Femur (tissue), 1 donor: ENCODE measurements around the gene TMEM94.
"Not testable (repeated sequence)": the region's sequence is repeated elsewhere in the genome, so short reads cannot be mapped to it uniquely, and the experiment has no call there.

Experiments used
- DNase-seq: peaks from one replicate; pipeline ENCODE4 v3.0.0-alpha.2; 2017

TMEM94 gene

DNA sequence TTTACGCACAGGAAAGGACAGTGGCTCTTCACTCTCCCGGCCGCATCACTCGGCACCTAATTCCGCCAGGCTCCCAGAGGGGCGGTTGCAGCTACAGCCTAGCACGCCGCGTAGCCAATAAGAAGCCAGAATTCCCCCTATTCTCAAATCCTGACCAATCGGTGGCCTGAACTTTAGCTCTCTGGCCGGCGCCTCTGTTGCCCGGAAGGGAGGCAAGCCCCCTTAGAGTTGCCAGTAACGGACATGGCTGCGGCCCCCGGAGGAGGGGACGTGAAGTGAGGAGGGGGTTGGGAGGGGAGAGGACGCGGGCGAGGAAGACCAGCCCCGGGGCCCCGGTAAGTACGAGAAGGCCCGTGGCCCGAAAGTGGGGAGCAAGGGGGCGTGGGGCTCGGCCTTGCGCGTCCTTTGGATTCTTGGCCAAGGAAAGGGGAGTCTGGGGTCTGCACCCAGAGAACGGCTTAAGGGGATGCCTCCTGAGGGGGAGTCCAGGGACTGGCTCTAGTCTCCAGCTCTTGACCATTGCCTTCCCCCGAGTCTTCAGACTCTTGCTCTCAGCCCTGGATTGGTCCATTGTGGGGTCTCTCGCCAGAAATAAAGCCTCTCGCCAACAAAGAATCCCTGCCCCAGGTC, at the start of gene TMEM94:
Gene TMEM94 (plus strand): TSS at position 219 of the 630 bp plus-strand sequence. CDS start 15,271 bp downstream, outside the sequence.
- DNase-seq: peak; percentile 98

DNA sequence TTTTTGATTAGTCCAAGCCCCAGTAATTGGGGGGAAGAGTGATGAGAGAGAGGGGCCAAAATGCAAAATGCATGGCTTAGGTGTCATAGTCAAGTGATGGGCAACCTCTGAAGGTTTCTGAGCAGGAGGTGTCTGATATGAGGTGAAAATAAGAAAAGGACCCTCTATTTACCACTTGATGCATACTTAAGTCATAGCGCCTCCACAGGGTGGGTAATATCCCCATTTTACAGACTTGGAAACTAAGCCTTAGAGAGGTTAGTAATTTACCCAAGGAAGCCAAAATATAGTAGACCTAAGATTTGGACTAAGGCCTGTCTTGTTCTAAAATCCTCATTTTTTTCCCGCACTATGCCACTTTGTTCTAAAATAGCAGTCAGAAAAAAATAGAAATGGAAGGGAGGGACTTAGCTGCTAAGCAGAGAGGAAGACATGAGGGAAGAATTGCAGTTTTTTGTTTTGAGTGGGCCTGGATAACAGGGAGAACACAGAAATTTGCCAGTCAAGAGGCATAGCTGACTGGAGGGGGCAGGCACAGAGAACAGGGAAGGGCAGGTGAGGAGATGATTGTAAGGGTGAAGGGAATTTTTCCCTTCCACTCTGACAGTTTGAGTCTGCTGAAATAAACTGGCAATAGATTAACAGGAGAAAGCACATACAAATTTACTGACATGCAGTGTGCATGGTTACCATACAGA, 48.6 kb upstream of the TMEM94 start:
- no peak for DNase-seq

DNA sequence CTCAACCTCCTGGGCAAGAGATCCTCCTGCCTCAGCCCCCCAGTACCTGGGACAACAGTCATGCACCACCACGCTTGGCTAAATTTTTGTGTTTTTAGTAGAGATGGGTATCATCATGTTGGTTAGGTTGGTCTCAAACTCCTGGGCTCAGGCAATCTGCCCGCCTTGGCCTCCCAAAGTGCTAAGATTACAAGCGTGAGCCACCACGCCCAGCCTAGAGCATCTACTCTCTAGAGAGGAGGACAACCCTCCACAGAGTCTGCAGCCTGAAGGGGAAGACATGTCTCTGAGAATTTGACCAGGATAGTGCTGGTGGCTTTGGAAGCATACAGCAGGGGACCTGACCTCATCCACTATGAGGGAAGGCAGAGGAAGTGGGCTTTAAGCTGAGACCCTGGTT, 46.3 kb upstream of the TMEM94 start:
- no peak for DNase-seq

DNA sequence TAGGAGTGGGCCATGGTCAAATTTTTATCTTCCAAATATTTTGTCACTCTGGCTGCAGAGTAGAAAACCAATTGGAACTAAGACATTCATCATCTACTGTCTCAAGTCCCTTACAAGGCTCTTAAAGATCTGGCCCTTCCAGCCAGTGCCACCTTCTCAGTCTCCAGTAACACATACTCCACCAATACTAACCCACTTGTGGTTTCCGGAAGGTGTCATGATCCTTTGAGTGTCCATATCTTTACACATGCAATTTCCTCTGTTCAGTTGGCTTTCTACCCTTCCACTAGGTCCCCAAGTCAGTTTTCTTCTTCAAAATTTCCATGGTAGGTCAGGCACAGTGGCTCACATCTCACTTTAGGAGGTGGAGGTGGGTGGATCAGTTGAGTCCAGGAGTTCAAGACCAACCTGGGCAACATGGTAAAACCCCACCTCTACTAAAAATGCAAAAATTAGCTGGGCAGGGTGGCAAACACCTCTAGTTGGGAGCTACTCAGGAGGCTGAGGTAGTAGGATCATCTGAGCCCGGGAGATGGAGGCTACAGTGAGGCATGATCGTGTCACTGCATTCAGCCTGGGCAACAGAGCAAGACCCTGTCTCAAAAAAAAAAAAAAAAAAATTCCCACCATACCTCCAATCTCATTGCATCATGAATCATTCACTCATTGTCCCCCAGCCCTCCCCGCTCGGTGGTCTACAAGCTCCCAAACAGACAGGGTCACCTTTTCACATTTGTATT, 44.9 kb upstream of the TMEM94 start:
- DNase-seq: no peak

DNA sequence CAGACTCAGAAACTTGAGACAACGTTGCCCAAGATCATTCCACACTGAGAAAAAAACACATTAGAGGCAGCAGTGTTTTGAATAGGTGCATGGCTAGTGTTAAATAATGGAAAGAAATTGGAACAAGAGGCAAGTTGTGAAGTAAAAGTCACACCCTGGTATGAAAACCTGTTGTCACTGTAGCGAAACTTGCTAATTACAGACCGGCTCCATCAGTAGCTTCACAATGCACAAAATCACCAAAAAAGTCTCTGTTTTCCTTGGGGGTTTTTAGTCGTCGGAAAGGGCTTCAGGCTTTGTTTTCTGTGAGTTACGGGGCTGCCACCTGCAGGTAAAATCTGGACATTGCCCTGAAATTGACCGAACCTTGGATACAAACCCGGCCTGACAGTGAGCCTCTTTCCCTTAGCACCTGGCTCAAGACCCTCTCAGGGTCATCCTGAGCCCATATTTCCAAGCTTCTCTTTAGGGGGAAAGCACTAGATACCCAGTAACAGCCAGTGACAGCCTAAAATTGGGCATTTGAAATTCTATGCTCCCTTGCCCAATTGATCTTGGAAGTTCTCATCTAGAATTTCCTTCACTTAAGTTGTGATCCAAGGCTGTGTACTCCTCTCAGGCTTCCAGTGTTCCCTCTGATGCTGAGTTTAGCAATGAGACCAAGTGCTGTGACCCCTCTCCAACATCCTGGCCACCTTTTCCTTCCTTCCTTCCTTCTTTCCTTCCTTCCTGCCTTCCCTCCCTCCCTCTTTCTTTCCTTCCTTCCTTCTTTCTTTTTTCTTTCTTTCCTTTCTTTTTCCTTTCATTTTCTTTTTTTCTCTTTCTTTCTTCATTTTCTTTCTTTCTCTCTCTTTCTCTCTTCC, 43.7 kb upstream of the TMEM94 start:
- DNase-seq: peak; percentile 70

DNA sequence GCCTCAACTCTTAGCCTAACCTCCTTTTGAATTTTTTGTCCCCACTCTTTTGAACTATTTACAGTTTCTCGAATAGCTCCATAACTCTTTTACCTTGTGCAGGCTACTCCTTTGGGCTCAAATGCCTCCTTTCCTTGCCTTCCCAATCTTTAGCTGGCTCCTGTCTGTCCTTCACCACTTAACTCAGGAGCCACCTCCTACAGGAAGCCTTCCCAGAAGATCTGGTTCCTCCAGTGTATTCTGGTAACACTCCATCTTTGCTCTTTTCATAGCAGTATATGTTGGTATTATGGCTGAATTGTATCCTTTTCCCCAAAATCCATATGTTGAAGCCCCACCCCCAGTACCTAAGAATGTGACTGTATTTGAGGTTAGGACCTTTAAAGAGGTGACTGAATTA, 41.9 kb upstream of the TMEM94 start:
- no peak for DNase-seq

DNA sequence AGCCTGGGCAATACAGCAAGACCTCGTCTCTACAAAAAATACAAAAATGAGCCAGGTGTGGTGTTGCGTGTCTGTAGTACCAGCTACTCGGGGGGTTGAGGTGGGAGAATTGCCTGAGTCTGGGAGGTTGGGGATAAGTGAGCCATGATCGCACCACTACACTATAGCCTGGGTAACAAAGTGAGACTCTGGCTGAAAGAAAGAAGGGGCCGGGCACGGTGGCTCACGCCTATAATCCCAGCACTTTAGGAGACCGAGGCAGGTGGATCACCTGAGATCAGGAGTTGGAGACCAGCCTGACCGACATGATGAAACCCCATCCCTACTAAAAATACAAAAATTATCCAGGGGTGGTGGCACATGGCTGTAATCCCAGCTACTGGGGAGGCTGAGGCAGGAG, 40.4 kb upstream of the TMEM94 start:
- DNase-seq: no peak

DNA sequence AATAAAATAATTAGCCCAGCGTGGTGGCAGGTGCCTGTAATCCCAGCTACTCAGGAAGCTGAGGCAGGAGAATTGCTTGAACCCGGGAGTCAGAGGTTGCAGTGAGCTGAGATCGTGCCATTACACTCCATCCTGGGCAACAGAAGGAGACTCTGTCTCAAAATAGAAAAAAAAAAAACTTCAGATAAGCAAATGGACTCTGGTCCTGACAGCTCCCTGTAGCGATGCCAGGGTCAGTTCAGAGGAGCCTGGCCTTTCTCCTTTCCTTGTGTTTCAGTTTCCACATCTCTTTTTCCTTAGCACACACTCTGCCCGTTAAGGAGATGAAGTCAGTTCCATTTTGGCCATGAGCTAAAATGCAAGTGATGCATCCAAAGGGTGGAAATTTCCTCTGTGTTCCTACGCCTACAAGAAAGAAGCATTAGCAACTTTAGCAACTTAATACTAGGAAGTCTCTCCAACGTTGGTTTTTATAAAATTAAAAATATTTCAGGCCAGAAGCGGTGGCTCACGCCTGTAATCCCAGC, 39.3 kb upstream of the TMEM94 start:
- no peak for DNase-seq

DNA sequence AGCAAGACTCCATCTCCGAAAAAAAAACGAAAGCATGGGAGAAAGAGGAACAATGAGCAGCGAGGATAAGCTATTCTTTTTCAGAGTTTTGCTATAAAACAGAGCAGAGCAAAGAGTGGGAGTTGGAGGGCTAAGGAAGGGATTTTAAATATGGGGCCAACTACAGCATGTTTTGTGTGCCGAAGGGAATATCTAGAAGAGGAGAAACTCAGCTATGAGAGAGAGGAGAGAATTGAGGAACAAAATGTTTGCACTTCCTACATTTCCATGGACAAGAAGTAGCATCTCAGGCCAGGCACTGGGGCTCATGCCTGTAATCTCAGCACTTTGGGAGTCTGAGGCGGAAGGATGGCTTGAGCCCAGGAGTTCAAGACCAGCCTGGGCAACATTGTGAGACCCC, 37.9 kb upstream of the TMEM94 start:
- no peak for DNase-seq

DNA sequence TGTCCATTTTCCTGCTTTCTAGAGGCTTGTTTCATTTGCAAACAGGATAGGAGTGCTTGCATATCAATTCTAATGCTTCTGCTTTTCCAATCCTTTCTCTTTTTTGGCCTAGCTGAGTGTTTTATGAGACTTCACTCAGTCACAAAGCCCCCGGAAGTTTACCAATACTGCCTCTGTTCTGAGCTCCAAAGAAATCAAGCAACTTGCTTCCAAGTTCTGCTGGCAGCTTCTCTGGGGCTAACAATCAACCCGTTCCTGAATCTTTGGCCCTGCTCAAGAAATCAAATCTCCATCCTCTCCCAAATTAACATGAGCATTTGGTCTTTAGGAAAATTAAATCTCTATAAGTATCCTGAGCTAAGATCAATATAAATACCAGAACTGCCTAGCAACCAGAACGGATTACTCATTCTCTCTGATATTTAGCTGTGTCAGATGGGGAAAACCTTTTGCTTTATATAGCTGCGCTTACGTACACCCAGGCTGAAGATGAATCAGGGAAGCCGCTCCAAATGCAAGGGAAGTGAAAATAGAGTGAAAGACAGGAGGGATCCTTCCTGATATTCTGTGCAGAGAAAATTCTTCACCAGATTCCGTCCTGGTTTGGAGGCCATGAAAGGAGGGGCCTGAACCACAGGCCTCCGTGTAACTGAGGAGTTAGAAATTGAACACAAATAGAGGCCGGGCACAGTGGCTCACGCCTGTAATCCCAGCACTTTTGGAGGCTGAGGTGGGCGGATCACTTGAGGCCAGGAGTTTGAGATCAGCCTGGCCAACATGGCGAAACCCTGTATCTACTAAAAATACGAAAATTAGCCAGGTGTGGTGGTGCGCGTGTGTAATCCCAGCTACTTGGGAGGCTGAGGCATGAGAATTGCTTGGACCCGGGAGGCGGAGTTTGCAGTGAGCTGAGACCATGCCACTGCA, 27.6 kb upstream of the TMEM94 start:
- DNase-seq: peak; percentile 87

DNA sequence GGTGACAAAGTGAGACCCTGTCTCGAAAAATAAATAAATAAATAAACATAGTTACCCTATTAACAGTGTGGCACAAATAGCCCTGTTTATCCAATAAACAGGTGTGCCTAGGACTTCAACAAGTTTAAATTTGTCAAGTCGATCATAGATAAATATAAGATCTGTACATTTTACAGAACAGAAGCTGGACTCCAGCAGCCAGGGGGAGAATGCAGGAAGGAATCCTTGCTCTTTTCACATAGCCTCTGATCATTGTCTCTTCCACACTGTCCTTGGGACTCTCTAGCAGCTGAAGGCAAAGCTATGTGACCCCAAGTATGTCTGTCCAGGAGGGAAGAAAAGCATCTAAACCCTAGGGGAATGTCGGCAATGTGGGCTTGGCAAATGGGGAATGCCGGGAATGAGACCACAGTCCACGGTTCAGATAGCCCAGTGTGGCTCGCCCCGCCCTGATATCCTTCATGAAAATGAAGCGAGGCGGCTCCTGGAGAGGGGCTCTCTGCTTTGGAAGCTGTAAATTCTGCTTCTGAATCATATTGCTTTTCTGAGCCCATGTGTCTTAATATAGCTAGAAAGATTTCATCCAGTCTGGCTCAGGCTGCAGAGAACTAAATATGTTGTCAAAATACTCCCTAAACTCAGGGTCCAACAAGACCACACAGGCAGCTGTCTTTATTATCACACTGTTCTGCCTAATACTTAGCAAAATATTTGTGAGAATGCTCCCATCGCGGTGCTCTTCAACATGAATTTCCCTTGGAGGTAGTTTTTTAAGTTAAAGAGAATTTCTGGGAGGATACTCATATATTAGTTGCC, 26.1 kb upstream of the TMEM94 start:
- DNase-seq: peak; percentile 71

DNA sequence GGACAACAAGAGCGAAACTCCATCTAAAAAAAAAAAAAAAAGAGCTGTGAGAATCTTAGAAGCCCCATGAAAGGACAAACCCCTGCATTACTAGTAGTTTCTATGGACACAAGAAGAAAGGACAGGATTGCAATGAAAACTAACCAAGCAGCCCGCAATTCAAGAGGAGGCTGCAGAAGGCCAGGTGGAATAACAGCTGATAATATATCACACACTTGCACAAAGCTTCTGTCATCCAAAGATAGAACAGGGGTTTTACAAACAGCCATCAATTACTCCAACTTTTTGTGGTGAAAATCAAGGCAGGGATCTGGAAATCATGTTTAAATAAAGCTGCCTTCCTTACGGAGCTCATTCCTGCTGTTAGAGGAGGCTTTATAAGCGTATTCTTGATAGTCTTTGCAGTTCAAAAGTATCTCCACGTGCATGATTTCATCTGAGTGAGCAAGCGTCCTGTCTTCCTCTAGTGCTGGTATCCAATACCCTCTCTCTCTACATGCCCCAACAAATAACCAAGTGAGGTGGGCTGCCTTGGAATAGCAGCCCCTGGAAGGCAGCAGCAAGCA, 23.1 kb upstream of the TMEM94 start:
- DNase-seq: no peak

DNA sequence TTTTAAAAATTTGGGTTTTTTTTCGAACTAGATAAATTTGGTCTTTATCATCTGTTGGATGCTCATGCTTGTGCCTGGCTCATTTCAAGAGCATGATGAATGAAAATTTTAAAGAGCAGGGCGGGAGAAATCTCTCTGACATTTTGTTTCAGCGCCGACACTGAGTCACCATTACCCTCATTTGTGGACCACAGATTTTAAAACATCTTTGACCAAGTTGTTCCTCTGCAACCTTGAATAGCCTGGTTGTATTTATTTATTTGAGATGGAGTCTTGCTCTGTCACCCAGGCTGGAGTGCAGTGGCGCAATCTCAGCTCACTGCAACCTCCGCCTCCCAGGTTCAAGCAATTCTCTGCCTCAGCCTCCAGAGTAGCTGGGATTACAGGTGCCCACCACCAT, 22.0 kb upstream of the TMEM94 start:
- not testable (repeated sequence) for DNase-seq

DNA sequence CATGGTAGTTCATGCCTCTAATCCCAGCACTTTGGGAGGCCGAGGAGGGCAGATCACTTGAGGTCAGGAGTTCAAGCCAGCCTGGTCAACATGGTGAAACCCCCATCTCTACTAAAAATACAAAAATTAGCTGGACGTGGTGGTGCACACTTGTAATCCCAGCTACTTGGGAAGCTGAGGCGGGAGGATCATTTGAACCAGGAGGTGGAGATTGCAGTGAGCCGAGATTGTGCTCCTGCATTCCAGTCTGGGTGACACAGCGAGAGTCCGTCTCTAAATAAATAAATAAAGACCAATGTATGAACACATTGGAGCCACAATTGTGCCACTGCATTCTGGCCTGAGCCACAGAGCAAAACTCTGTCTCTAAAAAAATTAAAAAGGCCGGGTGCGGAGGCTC, 19.0 kb upstream of the TMEM94 start:
- not testable (repeated sequence) for DNase-seq

DNA sequence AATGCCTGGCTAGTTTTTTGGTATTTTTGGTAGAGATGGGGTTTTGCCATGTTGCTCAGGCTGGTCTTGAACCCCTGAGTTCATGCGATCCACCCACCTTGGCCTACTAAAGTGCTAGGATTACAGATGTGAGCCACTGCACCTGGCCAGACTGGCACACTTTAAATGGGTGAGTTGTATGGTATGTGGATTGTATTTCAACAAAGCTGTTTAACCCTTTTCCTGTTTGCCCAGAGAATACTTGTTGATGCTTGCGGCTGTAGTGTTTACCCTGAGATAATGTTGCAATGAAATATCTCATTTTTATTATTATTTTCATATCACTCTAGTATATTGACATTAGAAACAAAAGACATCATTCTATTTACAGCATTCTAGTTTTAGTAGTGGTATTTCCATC, 17.1 kb upstream of the TMEM94 start:
- no peak for DNase-seq

DNA sequence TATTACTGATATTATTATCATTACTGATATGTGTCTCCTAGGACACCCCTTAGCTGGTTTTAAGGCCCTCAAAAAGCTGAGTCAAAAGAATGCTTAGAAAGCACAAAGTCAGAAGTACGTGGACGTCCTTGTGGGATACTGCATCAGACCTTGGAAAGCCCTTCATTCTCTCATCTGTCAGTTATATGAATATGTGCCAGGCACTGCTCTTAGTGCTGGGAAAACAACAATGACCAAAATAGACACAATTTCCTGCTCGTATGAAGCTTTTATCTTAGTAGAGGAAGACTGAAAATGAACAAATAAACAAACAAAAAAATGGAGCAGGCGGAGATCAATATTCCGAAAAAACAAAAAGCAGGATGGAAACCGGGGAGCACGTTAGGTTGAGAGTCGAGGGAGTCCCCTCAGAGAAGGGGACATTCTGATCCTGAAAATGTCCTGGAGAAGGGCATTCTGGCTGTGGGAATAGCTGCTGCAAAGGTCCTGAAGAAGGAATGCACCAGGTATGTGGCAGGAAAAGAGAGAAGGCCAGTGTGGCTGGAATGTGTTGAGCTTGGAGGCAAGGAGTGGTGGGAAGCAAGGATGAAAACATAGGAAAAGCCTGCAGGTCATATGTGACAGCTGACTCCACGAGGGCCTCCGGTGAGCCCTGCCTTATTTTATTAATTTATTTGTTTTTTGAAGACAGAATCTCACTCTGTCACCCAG, 15.5 kb upstream of the TMEM94 start:
- DNase-seq: no peak

DNA sequence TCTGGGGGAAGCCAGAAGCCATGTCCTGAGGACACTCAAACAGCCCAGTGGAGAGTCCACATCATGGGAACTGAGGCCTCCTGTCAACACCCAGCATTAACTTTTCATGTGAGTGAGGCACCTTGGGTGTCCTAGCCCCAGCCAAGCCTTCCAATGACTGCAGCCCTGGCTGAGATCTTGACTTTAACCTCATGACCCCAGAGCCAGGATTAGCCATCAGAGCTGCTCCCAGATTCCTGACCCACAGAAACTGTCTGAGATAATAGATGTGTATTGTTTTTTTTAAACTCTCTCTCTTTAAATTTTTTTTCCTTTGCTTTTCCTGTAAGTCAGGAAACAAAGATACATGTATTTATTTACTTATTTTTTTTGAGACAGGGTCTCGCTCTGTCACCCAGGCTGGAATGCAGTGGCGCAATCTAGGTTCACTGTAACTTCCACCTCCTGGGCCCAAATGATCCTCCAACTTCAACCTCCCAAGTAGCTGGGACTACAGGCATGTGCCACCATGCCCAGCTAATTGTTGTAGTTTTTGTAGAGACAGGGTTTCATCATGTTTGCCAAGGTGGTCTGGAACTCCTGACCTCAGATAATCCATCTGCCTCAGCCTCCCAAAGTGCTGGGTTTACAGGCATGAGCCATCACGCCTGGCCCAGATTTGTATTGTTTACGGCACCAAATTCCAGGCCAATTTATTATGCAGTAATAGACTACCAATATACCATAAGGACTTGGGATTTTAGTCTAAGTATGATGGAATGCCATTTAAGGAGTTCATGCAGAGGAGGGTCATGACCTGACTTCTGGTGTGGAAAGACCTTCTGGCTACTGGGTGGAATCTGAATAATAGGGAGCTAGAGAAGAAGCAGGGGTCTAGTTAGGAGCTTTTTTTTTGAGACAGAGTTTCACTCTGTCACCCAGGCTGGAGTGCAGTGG, 14.0 kb upstream of the TMEM94 start:
- DNase-seq: no peak

DNA sequence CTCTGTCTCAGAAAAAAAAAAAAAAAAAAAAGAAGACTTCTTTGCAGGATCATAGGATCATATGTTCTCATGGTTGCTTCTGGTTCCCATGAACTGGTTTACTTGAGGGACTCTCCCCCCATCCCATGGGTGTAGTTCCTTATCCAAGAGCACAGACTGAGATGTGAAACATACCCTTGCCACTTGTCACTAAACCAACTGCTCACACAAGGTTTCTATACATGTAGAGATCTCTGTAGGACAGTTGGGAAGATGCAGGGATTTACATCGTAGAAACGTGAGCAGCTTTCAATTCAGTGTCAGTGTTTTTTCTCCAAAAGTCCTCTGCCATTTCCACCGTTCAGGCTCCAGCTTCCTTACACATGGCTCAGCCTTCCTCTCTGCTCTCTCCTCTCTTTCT, 11.1 kb upstream of the TMEM94 start:
- no peak for DNase-seq

DNA sequence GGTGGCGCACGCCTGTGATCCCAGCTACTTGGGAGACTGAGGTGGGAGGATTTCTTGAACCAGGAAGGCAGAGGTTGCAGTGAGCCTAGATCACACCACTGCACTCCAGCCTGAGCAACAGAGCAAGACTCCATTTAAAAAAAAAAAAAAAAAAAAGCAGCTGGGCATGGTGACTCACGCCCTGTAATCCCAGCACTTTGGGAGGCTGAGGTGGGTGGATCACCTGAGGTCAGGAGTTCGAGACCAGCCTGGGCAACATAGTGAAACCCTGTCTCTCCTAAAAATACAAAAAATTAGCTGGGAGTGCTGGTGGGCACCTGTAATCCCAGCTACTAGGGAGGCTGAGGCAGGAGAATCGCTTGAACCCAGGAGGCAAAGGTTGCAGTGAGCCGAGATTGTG, 10.5 kb upstream of the TMEM94 start:
- not testable (repeated sequence) for DNase-seq
